GM12892 (cell line): Measurements from ENCODE around the gene EPX.

Experiments
- DNase-seq: peaks from one replicate; pipeline ENCODE4 v3.0.0; 2011; ENCODE audit not compliant: insufficient read length
- FAIRE-seq: peaks from 2 replicates; lab custom pipeline; 2011; peaks lifted over from hg19 to GRCh38; lab: Jason Lieb, UNC
- POLR2A ChIP-seq: IDR thresholded peaks from 2 replicates; pipeline ENCODE4 v1.6.1; 2011; ENCODE audit warnings: low read depth, low read length, control low read depth
- POLR2AphosphoS5 ChIP-seq: IDR thresholded peaks from 2 replicates; pipeline ENCODE4 v1.6.1; 2011; ENCODE audit warnings: low read depth, low read length, control low read depth
- TAF1 ChIP-seq: IDR thresholded peaks from 2 replicates; pipeline ENCODE4 v1.6.1; 2011; ENCODE audit warnings: low read depth, mild to moderate bottlenecking, control low read depth, low read length, borderline replicate concordance

EPX gene

GRCh38 chr17:58215685-58216084 is 23.2 kb downstream of the EPX start:
- no peak for TF ChIP-seq TAF1
- no peak for TF ChIP-seq POLR2AphosphoS5
- no peak for TF ChIP-seq POLR2A
- no peak for FAIRE-seq
- no peak for DNase-seq

GRCh38 chr17:58217766-58218165 is 25.2 kb downstream of the EPX start:
- TF ChIP-seq POLR2A (no peak), TAF1 (no peak), POLR2AphosphoS5 (no peak)
- DNase-seq (no peak), FAIRE-seq (no peak)

- DNase-seq (peak; percentile 97), FAIRE-seq (peak; percentile 99)
- TF ChIP-seq POLR2A (peak; percentile 85), TAF1 (peak; percentile 81), POLR2AphosphoS5 (peak; percentile 74)
Measured at GRCh38 chr17:58219007-58219788, 26.7 kb downstream of the EPX start, which contains the start of gene MKS1. Gene MKS1 (minus strand): TSS chr17:58219255. CDS start chr17:58219230, 25 bp downstream.

GRCh38 chr17:58219789-58220183 is 27.3 kb downstream of the EPX start:
- FAIRE-seq, result no peak
- TF ChIP-seq POLR2A, result no peak
- TF ChIP-seq POLR2AphosphoS5, result no peak
- no peak for TF ChIP-seq TAF1
- DNase-seq, result no peak

- FAIRE-seq (no peak), DNase-seq (no peak)
- TF ChIP-seq POLR2AphosphoS5, result no peak
- no peak for TF ChIP-seq TAF1
- TF ChIP-seq POLR2A, result no peak
Measured at GRCh38 chr17:58224315-58224714, 31.8 kb downstream of the EPX start.

- no peak for DNase-seq
- TF ChIP-seq TAF1, result no peak
- TF ChIP-seq POLR2A, result no peak
- TF ChIP-seq POLR2AphosphoS5, result no peak
- no peak for FAIRE-seq
Measured at GRCh38 chr17:58227733-58228132, 35.2 kb downstream of the EPX start.

- TF ChIP-seq POLR2AphosphoS5 (no peak), TAF1 (no peak), POLR2A (no peak)
- DNase-seq (no peak), FAIRE-seq (no peak)
Measured at GRCh38 chr17:58228679-58229078, 36.2 kb downstream of the EPX start.

GRCh38 chr17:58229384-58229783 is 36.9 kb downstream of the EPX start:
- FAIRE-seq, result no peak
- no peak for TF ChIP-seq TAF1
- TF ChIP-seq POLR2A, result no peak
- no peak for TF ChIP-seq POLR2AphosphoS5
- no peak for DNase-seq

- TF ChIP-seq POLR2A (no peak), TAF1 (no peak), POLR2AphosphoS5 (no peak)
- DNase-seq (no peak), FAIRE-seq (no peak)
Measured at GRCh38 chr17:58229881-58230280, 37.4 kb downstream of the EPX start.

- DNase-seq (no peak), FAIRE-seq (no peak)
- TF ChIP-seq POLR2AphosphoS5 (no peak), POLR2A (no peak), TAF1 (no peak)
Measured at GRCh38 chr17:58231641-58232040, 39.1 kb downstream of the EPX start.

- peak; percentile 43 for DNase-seq
- peak; percentile 93 for FAIRE-seq
- TF ChIP-seq TAF1, result no peak
- TF ChIP-seq POLR2AphosphoS5, result no peak
- TF ChIP-seq POLR2A, result no peak
Measured at GRCh38 chr17:58232707-58233156, 40.2 kb downstream of the EPX start.

GRCh38 chr17:58233543-58233942 is 41.0 kb downstream of the EPX start:
- TF ChIP-seq TAF1 (no peak), POLR2A (no peak), POLR2AphosphoS5 (no peak)
- DNase-seq, result peak; percentile 52
- peak; percentile 74 for FAIRE-seq
